WERI-Rb-1 (cell line): Measurements from ENCODE around the gene ENTPD8.

Source experiments
- DNase-seq: peaks from one replicate; pipeline ENCODE4 v3.0.0-alpha.2; 2020
- H3K27ac ChIP-seq: fragments of 250-450 bp; sonication (Bioruptor Pico); 2 replicates; pipeline ENCODE4 v1.5.1; 2020; ENCODE audit warnings: mild to moderate bottlenecking, moderate library complexity
- H3K27me3 ChIP-seq: fragments of 250-450 bp; sonication (Bioruptor Pico); 2 replicates; pipeline ENCODE4 v1.5.1; 2021; ENCODE audit warnings: mild to moderate bottlenecking, low read depth, moderate library complexity; ENCODE audit not compliant: insufficient read depth, severe bottlenecking
- H3K36me3 ChIP-seq: fragments of 250-450 bp; sonication (Bioruptor Pico); 2 replicates; pipeline ENCODE4 v1.5.1; 2020; ENCODE audit warnings: mild to moderate bottlenecking, moderate library complexity
- H3K4me3 ChIP-seq: 2 replicates; pipeline ENCODE4 v1.5.1; 2011; ENCODE audit warnings: low read depth, mild to moderate bottlenecking, control low read depth, low read length
- H3K9me3 ChIP-seq: fragments of 250-450 bp; sonication (Bioruptor Pico); 2 replicates; pipeline ENCODE4 v1.5.1; 2021; ENCODE audit warnings: mild to moderate bottlenecking, moderate library complexity; ENCODE audit not compliant: severe bottlenecking
- CTCF ChIP-seq: IDR thresholded peaks from 2 replicates; pipeline ENCODE4 v1.5.1; 2011; ENCODE audit warnings: low read depth, mild to moderate bottlenecking, control low read depth, inconsistent platforms, low read length

The ENTPD8 gene

GRCh38 chr9:137427454-137428310, 13.5 kb downstream of the ENTPD8 start:
- Histone ChIP-seq H3K4me3 (no peak overlapping the region), H3K27me3 (no peaks in the 10 kb centered on the region), H3K36me3 (no peaks in the 10 kb centered on the region; the same call in 1 of the 2 replicates), H3K27ac (no peak overlapping the region), H3K9me3 (no peaks in the 10 kb centered on the region)
- no peak for DNase-seq
- TF ChIP-seq CTCF: no peak

- Histone ChIP-seq H3K27me3 (no peaks in the 10 kb centered on the region), H3K4me3 (no peak overlapping the region), H3K36me3 (no peaks in the 10 kb centered on the region; the same call in 1 of the 2 replicates), H3K9me3 (no peaks in the 10 kb centered on the region), H3K27ac (peak overlapping the region; percentile 39)
- DNase-seq: no peak
- TF ChIP-seq CTCF: no peak
Measured at GRCh38 chr9:137426018-137426681, 15.0 kb downstream of the ENTPD8 start.

GRCh38 chr9:137423514-137424291, 17.5 kb downstream of the ENTPD8 start:
- TF ChIP-seq CTCF: no peak
- Histone ChIP-seq H3K9me3 (no peaks in the 10 kb centered on the region), H3K36me3 (no peaks in the 10 kb centered on the region; the same call in 1 of the 2 replicates), H3K4me3 (no peak overlapping the region), H3K27me3 (no peaks in the 10 kb centered on the region), H3K27ac (peak overlapping the region; percentile 44)
- no peak for DNase-seq

- TF ChIP-seq CTCF: peak; percentile 67
- Histone ChIP-seq H3K27me3 (no peaks in the 10 kb centered on the region), H3K27ac (peak within 1 kb of the TSS; percentile 61), H3K9me3 (no peaks in the 10 kb centered on the region), H3K36me3 (no peaks in the 10 kb centered on the region; the same call in 1 of the 2 replicates), H3K4me3 (peak within 1 kb of the TSS; percentile 93)
- DNase-seq: peak; percentile 92
Measured at GRCh38 chr9:137422604-137423513, 18.3 kb downstream of the ENTPD8 start, which contains the start of the genes EXD3 and NOXA1. EXD3 (minus strand) TSS chr9:137423162; CDS start chr9:137395357, 27,805 bp downstream. NOXA1 (plus strand) TSS chr9:137423393; CDS start chr9:137423530, 137 bp downstream.
